Measurements from ENCODE around the gene CACNA2D4.

Gene CACNA2D4

DNA sequence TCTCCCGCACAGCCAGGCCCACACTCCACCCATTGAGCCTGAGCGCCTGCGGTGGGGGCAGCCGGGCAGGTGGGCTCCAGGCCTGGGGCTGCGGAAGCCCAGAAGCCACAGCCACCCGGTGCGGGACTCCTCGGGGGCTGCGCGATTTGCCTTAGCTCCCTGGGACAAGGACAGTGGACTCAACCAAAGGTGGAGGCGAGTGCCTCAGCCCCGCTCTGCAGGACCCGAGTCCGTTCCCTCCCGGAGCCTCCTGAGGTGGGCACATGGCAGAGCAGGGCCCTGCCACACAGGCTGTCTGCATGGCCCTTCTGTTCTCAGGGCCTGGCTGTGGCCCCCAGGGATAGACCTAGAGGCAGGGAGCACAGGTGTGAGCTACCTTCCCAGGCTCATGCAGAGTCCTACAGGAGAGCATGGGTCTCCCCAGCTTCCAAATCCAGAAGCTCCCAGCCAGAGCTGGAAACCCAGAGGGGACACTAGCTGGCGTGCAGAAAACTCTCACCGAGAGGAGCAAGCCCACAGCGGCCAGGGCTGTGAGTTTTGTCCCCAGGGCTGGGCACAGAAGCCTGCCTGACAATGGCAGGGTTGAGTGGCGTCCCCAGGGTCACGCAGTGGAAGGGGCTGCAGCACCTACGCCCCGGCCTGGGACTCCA lies 120.3 kb downstream of the CACNA2D4 start:
- no peak for DNase-seq

DNA sequence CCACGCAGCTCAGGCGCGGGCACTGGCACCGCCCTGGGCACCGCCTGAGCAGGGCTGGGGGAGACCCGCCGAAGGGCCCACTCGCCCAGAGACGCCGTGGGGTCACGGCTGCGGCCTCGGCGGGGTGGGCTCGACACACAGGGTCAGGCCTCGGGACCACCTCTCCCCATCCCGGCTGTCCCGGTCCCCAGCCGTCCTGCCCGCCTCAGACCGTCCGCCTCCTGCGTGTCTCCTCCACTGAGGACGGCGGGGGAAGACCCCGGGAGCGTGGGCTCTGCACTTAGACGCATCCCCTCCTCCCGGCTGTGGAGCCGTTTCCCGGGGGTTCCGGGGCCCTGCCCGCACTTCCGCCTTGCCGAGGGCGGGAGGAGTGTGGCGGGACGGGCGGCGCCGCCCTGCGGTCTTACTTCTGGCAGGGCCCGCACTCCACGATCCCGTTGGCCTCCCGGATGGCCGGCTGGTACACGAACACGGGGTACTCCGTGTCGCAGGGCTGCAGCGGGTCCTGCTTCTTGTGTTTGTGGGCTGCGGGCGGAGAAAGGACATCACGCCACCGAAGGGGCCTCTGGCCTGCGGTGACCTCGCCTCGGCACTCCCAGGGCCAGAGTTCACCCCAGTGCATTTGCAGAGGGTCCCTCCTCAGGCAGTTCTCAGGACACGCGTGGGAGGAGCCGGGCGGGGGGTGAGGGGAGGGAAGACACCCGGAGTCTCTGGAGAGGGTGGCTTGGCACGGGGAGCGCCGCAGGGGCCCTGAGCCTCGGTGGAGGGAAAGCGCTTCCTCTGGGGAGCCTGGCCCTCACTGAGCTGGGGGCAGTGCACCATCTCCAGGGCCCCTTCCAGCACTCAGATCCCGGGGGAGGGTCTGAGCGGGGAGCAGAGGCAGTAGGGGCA lies 121.2 kb downstream of the CACNA2D4 start:
- peak; percentile 63 for DNase-seq

DNA sequence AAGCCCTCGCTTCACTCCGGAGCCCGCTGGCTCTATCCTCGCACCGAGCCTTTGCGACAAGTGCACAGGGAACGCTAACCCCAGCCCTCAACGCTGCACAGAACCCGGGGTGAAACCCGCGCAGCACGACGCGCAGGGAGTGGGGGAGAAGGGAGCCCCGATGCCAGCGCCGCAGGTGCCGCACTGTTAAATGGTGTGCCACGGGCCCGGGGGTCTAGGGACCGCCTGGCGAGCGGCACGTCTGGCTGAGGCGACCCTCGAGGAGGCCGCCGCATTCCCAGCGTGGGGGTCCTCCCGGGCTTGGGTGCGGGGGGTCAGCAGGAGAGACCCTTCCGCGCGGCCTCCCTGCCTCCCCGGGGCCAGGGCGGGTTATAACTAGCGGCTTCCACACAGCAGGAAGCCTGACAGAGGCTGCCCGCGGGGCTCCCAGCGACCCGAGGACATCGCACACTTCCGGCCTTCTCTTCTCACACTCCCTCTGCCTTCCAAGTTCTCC lies 121.9 kb downstream of the CACNA2D4 start:
- peak; percentile 51 for DNase-seq

DNA sequence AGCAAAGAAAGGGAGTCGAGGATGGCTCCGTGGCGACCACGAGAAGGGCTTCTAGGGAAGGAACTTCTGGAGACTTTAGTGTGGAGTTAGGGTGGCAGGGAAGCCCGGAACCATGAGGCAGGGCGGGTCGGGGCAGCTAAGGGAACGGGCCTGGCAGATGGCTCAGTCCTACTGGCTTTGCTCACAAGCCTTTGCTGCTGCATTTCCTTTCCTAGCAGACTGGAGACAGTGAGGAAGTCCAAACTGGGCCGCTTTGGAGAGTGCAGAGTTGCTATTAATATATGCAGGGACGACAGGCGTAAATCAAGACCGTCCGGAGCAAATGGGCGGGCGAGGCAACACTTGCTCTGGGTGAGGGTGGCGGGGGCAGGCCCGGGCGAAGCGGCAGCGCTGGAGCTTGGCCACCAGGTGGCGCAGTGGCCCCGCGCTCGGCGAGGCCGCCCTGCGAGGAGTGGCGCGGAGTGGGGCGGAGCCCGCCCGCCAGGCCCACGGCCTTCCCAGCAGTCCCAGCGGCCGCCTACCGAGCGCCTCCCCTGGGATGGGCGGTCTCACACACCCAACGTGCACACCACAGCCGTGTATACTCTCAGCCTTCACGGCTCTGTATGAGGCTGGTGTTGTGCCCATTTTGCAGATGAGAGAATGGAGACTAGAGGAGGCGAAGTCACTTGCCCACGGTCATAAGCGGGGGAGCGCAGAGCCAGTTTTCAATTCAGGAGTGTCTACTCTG lies 122.5 kb downstream of the CACNA2D4 start:
- DNase-seq, result peak; percentile 95

DNA sequence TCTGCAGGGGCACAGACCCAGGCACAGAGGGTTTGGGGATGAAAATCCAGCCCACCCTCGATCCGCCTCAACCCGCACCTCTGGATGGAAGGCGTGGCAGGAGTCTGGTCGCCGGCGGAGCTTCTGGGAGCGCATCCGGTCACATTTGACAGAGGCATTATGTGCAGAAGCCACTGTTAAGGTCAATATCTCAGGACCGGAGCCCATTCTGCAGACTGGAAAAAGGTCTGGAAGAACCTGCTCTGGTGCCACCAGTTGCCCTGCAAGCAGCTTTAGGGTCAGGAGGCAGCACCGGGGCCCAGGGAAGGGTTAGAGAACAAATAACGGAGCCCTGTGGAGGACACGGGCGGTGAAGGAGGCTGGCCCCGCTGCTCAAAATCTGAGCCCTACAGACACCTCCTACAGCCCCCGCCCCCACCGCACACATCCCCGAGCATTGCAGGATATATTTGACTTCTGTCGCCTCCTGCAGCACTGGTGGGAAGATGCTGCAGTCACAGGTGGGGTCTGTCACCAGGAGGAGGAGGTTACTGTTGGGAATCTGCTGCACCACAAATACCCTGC lies 123.1 kb downstream of the CACNA2D4 start:
- no peak for DNase-seq

DNA sequence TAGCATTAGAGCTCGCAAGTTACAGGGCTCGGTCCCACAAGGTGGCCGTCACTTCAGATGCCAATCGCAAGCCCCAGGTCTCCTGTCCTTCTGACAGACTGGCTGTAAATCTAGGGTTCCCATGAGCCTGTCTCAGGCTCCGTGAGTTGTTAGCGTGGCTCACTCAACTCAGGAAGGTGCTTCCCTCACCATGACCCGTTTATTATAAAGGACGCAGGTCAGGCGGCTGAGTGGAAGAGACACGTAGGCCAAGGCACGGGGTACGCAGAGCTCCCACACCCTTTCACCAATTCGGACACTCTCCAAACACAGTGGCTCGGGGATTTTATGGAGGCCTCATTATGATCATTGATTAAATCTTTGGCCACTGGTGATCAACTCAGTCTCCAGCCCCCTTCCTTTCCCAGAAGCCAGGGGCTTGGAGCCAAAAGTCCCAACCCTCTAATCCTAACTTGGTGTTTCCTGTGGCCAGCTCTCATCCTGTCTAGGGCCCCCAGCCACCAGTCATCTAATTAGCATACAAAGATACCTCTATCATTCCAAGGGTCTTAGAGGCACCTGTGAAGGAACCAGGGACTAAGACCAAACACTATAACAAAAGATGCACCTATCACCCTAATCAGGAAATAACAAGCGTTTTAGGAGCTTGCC lies 123.9 kb downstream of the CACNA2D4 start:
- no peak for DNase-seq

DNA sequence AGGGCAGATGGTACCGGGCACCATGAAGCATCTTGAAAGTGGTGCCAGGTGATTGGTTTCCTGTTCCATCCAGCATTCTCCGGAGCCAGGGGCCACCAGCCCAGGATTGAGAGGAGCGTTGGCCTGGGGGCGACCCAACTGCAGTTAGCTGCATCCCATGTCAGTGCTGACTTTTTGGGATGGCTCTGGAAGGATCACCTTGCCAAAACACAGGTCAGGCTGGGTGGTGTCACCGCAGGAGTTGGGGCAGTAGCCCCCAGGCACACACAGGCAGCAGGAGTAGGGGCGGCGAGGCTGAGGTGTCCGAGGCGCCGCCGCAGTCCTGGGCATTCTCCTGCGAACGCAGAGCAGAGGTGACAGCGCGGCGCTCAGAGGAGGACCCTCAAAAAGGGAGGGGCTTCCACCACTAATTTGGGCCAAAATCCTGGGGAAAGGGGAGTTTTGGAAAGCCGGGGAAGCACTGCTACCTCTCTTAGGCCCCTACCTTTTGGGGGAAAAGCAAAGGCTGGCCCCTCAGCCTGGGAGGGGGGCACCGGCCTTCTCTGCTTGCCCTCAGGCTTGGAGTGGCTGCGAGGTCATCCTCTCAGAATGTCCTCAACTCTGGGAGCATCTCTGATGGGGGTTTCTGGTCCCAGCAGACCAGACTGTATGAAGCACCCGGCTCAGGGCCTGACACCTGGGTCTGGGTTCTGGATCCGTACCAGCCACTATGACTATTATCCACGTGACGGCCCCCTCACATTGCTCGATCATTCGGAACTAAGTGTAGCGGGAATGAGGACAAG lies 124.8 kb downstream of the CACNA2D4 start:
- DNase-seq, result no peak

DNA sequence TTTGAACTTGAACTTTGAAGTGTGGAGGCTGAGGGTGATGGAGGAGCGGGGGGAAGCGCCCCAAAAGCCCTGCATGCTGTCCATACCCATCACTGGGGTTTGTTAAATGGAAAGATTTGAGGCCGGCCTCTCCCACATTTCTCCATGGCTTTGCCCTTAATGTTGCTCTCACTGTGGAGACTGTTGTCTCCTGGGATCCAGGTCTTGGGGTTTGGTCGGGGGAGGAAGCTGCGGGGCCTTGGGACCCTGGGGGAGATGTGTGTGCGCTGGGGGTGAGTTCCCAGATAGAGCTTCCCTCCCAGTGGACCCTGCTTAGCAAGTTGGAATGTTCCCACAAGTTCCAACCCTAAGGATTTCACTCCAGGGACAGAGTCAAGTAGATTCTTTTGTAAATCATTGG lies 126.0 kb downstream of the CACNA2D4 start:
- no peak for DNase-seq

DNA sequence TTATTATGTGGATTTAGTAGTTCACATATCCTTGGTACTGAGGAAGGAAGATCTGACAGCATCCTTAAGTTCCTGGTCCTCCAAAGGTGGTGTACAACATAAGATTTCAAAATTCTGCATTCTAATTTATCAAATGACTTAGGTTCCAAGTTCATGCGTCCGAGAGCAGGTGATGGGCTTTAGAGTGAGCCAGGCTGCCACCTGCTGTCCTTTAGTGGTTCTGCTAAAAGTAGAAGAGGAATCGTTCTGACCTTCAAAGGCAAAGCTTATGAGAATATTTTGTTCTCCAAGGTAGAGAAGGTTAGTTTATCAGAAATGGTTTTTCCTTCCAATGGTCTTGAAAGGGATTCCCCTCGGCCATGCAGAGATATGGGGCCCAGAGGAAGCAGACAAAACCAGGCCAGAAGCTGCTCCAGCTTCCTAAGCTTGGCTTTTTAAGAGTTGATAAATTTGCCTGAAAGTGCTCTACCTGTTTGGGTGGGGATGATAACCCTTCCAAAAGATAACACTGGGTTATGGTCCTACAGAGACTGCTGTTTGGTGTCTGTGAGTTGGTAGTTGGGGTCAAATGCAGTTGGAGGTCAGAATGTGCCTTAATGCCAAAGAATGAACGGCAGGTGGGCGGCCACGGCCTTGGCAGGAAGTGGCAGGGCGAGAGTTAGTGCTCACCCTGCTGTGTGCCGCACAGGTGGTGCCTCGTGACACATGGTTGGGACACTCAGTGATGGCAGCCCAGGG lies 127.2 kb downstream of the CACNA2D4 start:
- DNase-seq, result peak; percentile 67

DNA sequence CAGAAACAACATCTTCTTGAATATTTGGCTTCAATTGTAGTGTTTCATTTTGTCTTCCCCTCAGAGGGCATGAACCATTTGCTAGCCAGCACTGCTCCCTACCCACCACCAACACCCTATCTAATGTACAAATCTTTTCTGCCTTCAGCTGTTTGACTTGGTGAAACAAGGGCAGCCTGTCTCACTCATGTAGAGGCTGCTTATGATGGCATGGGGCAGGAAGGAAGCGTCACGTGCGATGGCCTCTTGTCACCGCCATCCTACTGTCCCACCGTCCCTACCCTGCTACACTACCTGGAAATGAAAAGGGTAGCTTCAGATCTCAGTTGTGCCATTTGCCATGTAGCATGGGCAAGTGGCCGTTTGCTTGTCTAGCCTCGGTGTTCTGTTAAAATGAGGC lies 128.0 kb downstream of the CACNA2D4 start:
- no peak for DNase-seq

DNA sequence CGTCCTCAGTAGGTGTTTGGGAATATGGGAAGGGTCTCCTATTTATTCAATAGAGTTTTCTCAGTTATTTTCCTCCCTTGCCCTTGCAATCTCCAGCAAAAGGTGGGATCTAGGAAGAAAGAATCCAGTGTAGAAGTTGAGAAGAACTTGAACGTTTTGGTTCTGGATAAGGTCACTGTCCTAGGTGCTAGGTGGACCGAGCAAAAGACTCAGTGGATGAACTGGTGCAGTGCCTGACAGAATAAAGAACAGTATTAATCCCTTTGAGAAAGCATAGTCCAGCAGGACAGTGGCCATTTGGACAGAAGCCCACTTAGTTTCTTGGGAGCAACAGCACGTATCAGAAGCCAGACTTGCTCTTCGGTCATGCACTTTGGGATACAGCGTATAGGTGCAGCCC lies 130.7 kb downstream of the CACNA2D4 start:
- no peak for DNase-seq

DNA sequence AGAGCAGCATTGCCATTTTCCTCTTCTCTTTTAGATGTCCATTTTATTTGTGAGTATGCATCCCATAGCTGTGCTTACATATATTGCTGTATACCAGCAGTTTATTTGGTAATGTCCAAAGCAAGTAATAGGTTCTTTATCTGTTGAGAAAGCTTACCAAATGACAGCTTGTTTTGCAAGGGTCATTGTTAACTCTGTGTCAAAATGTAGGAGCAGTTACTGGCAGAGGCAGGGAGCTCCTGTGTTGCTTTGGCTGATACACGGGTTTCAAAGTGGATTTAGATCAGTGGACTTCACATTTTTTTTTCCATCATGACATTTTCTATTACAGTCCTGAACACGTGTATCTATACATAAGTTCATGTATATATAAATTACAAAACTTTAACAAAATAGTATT lies 136.2 kb downstream of the CACNA2D4 start:
- DNase-seq, result no peak

DNA sequence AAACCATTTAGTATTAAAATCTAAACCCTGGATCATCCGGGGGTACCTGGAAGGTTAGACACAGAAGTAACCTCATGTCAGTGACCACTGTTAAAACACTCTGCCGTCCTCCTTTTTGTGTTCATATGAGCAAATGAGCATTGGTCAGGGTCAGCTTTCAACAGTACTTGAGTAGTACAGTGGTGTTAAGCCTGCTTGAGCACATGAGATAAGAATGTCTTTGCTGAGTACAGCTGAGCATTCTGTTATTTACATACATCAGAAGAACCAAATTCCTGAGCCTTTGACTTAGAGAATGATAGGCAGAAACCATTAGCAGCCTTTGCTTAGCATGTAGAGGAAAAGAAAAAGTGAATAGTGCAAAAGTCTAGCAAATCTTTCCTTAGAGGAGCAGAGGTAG lies 136.7 kb downstream of the CACNA2D4 start:
- no peak for DNase-seq

DNA sequence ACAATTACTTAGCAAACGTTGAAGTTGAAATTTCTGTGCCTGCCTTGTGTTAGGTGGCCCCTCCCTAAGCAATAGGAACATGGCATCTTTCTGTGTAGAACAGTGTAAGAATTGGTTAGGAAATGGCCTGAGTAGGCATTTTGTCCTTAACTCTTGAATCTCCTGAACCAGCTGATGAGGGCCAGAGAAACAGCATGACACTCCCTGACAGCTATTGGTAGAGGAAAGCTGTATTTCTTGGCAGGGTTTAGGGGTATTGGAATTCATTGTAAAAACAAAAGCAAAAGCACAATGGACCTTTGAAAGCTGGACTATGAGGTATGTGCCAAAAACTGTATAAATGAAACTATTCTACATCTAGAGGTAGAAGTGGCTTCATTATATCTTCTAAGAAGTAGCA lies 138.7 kb downstream of the CACNA2D4 start:
- DNase-seq, result no peak

DNA sequence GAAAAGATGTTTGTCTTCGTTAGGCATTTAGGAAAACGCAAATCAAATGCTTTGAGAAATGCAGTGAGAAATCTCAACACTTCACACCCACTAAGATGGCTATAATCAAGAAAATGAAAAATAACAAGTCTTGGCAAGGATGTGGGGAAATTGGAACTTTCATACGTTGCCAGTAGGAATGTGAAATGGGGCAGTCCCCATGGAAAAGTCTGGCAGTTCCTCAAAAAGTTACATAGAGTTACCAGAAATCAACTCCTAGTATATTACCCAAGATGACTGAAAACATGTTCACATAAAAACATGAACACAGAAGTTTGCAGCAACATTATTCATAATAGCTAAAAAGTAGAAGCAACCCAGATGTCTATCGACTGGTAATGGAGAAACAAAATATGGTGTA lies 139.5 kb downstream of the CACNA2D4 start:
- no peak for DNase-seq

DNA sequence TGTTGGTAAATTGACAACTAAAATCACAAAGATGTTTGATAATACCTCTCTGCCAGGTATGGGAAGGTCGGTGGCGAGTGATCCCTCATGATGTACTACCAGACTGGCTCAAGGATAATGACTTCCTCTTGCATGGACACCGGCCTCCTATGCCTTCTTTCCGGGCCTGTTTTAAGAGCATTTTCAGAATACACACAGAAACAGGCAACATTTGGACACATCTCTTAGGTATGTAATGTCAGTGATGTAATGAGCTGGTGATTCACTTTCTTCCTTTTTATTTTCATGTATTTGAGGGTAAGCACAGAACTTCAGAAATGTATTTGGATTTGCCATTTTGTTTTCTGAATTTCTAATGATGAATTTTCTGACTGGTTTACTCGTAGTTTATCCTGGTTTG lies 140.7 kb downstream of the CACNA2D4 start:
- no peak for DNase-seq

DNA sequence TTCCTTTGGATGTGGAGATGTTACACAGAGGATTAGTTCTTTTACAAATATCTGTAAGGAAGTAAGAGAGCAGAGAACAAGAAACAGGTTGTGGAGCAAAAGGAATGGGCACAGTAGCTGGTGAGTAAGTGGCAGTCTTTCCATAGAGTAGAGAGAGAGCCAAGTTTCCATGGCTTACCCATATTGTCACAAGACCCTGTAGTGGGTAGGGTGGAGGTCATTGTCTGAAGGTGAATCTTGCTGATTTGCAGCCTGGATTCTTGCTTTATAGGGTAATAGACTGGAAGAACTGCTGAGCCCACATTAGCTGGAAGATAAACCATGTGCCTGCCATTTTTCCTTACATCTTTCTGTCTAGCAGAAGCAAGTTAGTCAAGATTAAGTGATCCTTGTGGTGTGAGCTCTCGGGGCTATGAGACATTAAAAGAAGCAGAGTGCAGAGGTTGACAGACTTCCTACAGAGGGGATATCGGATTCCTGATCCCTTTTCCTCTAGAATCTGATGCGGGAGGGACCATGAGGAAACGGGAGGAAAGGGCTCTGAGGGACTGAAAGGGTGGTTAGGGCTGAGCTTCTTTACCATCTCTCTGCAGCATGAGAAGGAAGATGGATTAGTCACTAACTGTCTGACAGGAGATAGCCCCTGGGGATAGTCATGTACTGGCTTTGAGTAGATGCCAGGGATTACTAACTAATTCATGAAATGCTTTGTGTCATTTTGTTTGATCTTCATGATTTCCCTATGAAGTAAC lies 142.1 kb downstream of the CACNA2D4 start:
- DNase-seq, result no peak

DNA sequence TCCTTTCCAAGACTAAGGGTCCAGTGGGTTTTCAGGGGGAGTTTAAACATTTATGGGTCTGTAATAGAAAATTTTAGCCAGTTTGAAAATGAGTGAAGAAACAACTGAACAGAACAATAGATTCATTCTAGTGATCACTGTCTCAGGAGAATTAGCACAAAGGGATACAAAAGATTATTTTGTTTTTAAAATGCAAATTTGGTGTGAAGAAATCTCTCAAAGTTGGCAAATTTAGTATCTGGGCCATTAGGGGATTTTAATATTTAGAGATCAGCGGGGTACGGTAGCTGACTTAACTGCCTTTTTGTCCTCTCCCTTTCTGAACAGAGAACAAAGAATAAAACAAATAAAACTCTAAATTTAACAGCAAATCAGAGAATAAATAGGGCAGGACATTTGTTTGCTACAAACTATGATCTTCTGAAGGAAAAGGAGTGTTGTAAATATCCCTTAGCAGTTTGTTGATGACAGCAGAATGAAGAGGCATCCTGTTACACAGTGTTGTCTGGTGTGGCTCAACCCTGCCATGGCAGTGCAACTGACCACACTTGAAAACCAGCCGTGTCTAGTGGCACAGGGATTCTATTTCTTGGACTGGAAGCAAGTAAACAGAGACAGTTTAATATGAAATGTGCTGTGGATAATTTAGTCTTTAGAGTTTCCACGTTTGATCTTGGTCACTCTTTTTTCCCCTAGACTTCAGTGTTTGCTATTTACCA lies 144.4 kb downstream of the CACNA2D4 start:
- DNase-seq, result no peak

DNA sequence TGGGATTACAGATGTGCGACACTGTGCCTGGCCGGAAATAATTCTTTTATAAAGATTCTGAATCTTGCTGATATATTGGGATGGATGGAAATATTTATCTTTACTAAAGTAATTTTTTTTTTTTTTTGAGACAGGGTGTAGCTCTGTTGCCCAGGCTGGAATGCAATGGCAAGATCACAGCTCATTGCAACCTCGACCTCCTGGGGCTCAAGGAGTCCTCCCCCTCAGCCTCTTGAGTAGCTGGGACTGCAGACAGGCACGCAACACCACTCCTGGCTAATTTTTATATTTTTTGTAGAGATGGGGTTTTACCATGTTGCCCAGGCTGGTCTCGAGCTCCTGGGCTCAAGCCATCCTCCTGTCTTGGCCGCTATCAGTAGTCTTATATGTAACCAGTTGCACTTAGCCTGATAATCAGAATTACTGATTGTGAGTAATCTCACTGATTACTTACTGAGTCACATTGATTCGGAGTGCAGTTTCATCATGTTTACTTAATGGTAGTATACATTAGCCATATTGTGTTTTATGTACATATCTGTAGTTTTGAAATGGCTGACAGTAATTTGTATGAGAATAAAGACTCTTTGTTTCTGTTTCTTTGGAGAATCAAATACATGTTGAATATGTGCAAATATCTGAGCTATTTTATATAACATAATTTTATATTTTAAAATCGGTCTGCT lies 148.5 kb downstream of the CACNA2D4 start:
- no peak for DNase-seq
